HG03108 (cell line): ENCODE measurements around the gene PTX3.

Source experiments
- ATAC-seq: cut with Tn5 transposase; IDR thresholded peaks from one replicate; pipeline ENCODE4 v1.9.1; 2021; ENCODE audit warnings: moderate library complexity; ENCODE audit not compliant: unreplicated experiment

PTX3 gene

GRCh38 chr3:157471064-157471463 lies 34.4 kb downstream of the PTX3 start:
- ATAC-seq: no peak

- ATAC-seq: no peak
Observed at GRCh38 chr3:157472648-157473047, 36.0 kb downstream of the PTX3 start.

GRCh38 chr3:157475921-157476414 lies 39.3 kb downstream of the PTX3 start:
- ATAC-seq: no peak

GRCh38 chr3:157477441-157477840 lies 40.8 kb downstream of the PTX3 start:
- ATAC-seq: no peak

- ATAC-seq: no peak
Observed at GRCh38 chr3:157479464-157480243, 43.0 kb downstream of the PTX3 start.

- no peak for ATAC-seq
Observed at GRCh38 chr3:157487339-157487738, 50.7 kb downstream of the PTX3 start.

- ATAC-seq: no peak
Observed at GRCh38 chr3:157488144-157488543, 51.5 kb downstream of the PTX3 start.

- no peak for ATAC-seq
Observed at GRCh38 chr3:157491136-157491535, 54.5 kb downstream of the PTX3 start.
